Fibroblast of pulmonary artery (primary cell): ENCODE data around the gene HOMER3.
A peak's percentile ranks its signal among the peaks of the same experiment; 100 is the strongest.

Experiments
- DNase-seq: peaks from one replicate; pipeline ENCODE4 v3.0.0-alpha.2; 2010; ENCODE audit warnings: low read depth
- H3K4me3 ChIP-seq: replicated peaks from 2 replicates; pipeline ENCODE4 v1.5.1; 2011; ENCODE audit warnings: low read depth, mild to moderate bottlenecking, control low read depth, low read length, moderate library complexity
- CTCF ChIP-seq: IDR thresholded peaks from 2 replicates; pipeline ENCODE4 v1.5.1; 2011; ENCODE audit warnings: mild to moderate bottlenecking, control low read depth, low read length, inconsistent platforms; ENCODE audit errors: missing control alignments

The HOMER3 gene

GRCh38 chr19:18969931-18970659 is 29.1 kb upstream of the HOMER3 start:
- no peak for DNase-seq
- TF ChIP-seq CTCF, result no peak

DNA sequence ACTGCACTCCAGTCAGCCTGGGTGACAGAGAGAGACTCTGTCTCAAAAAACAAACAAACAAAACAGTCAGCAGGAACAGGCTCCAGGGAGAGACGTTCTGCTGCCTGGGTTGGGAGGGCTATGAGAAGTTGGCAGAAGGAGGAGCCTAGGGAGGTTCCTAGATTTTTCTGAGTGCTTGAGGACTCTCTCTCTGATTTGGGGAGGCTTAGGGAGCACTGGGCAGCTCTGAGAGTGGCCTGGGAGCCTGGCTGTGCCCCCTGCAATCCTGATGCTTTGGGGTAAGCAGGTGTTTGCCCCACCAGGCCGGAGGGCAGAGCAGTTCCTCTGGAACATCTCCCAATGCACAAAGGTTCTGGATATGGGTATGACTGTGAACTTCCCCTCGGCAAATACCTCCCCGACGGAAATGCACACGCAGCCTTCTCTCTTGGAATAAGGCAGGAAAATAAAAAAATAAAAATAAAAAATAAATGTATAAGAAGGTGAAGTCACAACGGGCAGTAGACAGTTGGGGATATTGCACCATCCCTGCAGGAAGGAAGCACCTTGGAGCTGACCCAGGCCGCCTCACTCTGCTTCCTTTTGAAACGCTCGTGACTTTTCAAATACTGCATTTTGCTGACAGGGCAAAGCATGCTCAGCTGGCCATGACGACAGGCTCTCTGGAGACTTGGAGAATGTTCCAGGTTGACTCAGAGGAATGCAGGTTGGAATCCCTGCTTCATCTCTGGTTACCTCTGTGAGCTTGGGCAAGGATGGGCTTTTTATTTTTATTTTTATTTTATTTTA is 26.5 kb upstream of the HOMER3 start:
- H3K4me3 ChIP-seq, result no peak overlapping the region
- TF ChIP-seq CTCF, result no peak
- DNase-seq, result peak; percentile 85

More at GRCh38 chr19:18969931-18970659, 29.1 kb upstream of the HOMER3 start:
- no peak overlapping the region for H3K4me3 ChIP-seq

DNA sequence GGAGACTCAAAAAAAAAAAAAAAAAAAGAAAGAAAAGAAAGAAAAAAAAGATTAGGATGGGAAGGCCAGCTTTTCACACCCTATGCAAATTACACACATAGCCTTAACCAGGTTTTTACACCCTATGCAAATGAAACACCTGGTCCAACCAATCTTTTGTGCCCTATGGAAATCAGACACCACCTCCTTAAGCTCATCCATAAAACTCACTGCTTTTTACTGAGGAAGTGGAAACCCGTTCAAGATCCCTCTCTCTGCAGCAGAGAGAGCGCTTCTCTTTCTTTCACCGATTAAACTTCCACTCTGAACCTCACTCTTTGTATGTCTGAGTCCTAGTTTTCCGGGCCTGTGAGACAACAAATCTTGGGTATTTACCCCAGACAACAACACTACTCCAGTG is 25.3 kb upstream of the HOMER3 start:
- DNase-seq, result no peak
- TF ChIP-seq CTCF, result no peak
- H3K4me3 ChIP-seq, result no peak overlapping the region

GRCh38 chr19:18964121-18964520 is 23.1 kb upstream of the HOMER3 start:
- no peak for TF ChIP-seq CTCF
- H3K4me3 ChIP-seq, result no peak overlapping the region
- DNase-seq, result no peak

GRCh38 chr19:18961767-18962620 is 21.0 kb upstream of the HOMER3 start:
- no peak for DNase-seq
- H3K4me3 ChIP-seq, result no peak overlapping the region
- TF ChIP-seq CTCF, result no peak

GRCh38 chr19:18960370-18960769 is 19.4 kb upstream of the HOMER3 start:
- H3K4me3 ChIP-seq, result no peak overlapping the region
- TF ChIP-seq CTCF, result no peak
- no peak for DNase-seq
